B cell (primary cell): Measurements from ENCODE around the gene BRWD1. TPM values are rescaled to one million over a fixed set of nuclear protein-coding genes. Genes with fewer than 3 reads are reported as not detected.

Source experiments
- ATAC-seq: fragments of 200-7000 bp; cut with Tn5 transposase; one replicate; pipeline ENCODE4 v1.10.0; 2021; ENCODE audit warnings: low read depth, mild to moderate bottlenecking, moderate number of reproducible peaks, moderate library complexity
- CTCF ChIA-PET: fragments of 350-600 bp; sonication (Branson Sonifier 250); formaldehyde crosslinking; loops from one replicate; lab custom pipeline; 2021; ENCODE audit warnings: antibody characterized with exemption, inconsistent platforms; lab: Charles Lee
- POLR2A ChIA-PET: fragments of 350-600 bp; sonication (Branson Sonifier 250); formaldehyde crosslinking; loops from one replicate; lab custom pipeline; 2021; ENCODE audit warnings: antibody characterized with exemption; lab: Charles Lee
- DNase-seq: peaks from one replicate; pipeline ENCODE4 v3.0.0; 2013
- H2AFZ ChIP-seq: 2 replicates; pipeline ENCODE4 v1.6.1; 2012; ENCODE audit warnings: mild to moderate bottlenecking, low read depth, low read length; ENCODE audit not compliant: insufficient read depth, poor library complexity, severe bottlenecking
- H3K27ac ChIP-seq, 2 donors: 1 replicate in 1 of 2; 2 replicates in 1 of 2; pipeline ENCODE4 v1.5.1; 2012 to 2013; ENCODE audit warnings: low read length in 2 of 2, mild to moderate bottlenecking in 2 of 2, moderate library complexity in 1 of 2
- H3K27me3 ChIP-seq, 4 experiments: fragments of 200-600 bp in 1 of 4; sonication (generic) in 1 of 4; replicated peaks in 1 of 4; 1 replicate in 2 of 4; 2 replicates in 2 of 4; pipeline versions ENCODE4 v1.6.1 to v1.7.0; 2013 to 2016; ENCODE audit warnings: low read length in 3 of 4, mild to moderate bottlenecking in 2 of 4, mixed read lengths in 1 of 4, moderate library complexity in 1 of 4; ENCODE audit not compliant: insufficient read depth in 4 of 4, control insufficient read depth in 3 of 4; ENCODE audit errors: control extremely low read depth in 1 of 4
- H3K36me3 ChIP-seq, 2 experiments: replicated peaks in 1 of 2; 1 replicate in 1 of 2; 2 replicates in 1 of 2; pipeline versions ENCODE4 v1.6.1 to v1.7.1; 2013; ENCODE audit warnings: low read length in 1 of 2; ENCODE audit not compliant: insufficient read depth in 2 of 2, control insufficient read depth in 1 of 2; ENCODE audit errors: control extremely low read depth in 1 of 2, extremely low read depth in 1 of 2
- H3K4me1 ChIP-seq, 2 donors: fragments of 200-600 bp in 1 of 2; sonication (generic) in 1 of 2; 1 replicate in 1 of 2; 2 replicates in 1 of 2; pipeline versions ENCODE4 v1.5.1 to v1.6.1; 2013 to 2017; ENCODE audit warnings: low read length in 2 of 2; ENCODE audit not compliant: control insufficient read depth in 2 of 2, insufficient read depth in 2 of 2
- H3K4me2 ChIP-seq: replicated peaks from 2 replicates; pipeline ENCODE3; 2012; ENCODE audit warnings: mild to moderate bottlenecking, low read depth, low read length; ENCODE audit not compliant: poor library complexity, severe bottlenecking
- H3K4me3 ChIP-seq, 5 experiments: fragments of 200-600 bp in 1 of 5; sonication (generic) in 1 of 5; 1 replicate in 3 of 5; 2 replicates in 2 of 5; pipeline versions ENCODE4 v1.5.1 to v1.7.0; 2011 to 2016; ENCODE audit warnings: low read length in 4 of 5, mild to moderate bottlenecking in 4 of 5, low read depth in 2 of 5, control low read depth in 1 of 5, moderate library complexity in 1 of 5; ENCODE audit not compliant: insufficient read depth in 1 of 5; ENCODE audit errors: control extremely low read depth in 1 of 5, extremely low read depth in 1 of 5
- H3K79me2 ChIP-seq: fragments of 200-600 bp; sonication (generic); one replicate; pipeline ENCODE4 v1.6.0; 2016; ENCODE audit warnings: low read length; ENCODE audit not compliant: control insufficient read depth, insufficient read depth
- H3K9ac ChIP-seq: fragments of 200-600 bp; sonication (generic); 2 replicates; pipeline ENCODE4 v1.6.1; 2017; ENCODE audit warnings: mild to moderate bottlenecking, low read length, moderate library complexity
- H3K9me3 ChIP-seq, 3 donors: one replicate each; pipeline versions ENCODE4 v1.6.1 to v1.7.1; 2013; ENCODE audit warnings: low read length in 2 of 3; ENCODE audit not compliant: control insufficient read depth in 2 of 3, insufficient read depth in 1 of 3; ENCODE audit errors: control extremely low read depth in 1 of 3
- H4K20me1 ChIP-seq: 2 replicates; pipeline ENCODE4 v1.6.0; 2012; ENCODE audit warnings: mild to moderate bottlenecking, low read length; ENCODE audit not compliant: insufficient read depth, control insufficient read depth, poor library complexity, severe bottlenecking
- H3K27ac Mint-ChIP-seq: one replicate; pipeline ENCODE4 v1.8.0; 2021; ENCODE audit warnings: mixed read lengths
- H3K27me3 Mint-ChIP-seq: one replicate; pipeline ENCODE4 v1.8.0; 2021; ENCODE audit warnings: mixed read lengths
- H3K4me1 Mint-ChIP-seq: one replicate; pipeline ENCODE4 v1.8.0; 2021; ENCODE audit warnings: mixed read lengths
- H3K4me3 Mint-ChIP-seq: one replicate; pipeline ENCODE4 v1.8.0; 2021; ENCODE audit warnings: mixed read lengths
- H3K9me3 Mint-ChIP-seq: one replicate; pipeline ENCODE4 v1.8.0; 2022; ENCODE audit warnings: mixed read lengths; ENCODE audit not compliant: insufficient read depth
- CTCF ChIP-seq: fragments of 200-600 bp; IDR thresholded peaks from one replicate; pipeline ENCODE4 v1.8.0; 2022; ENCODE audit warnings: antibody characterized with exemption, mild to moderate bottlenecking
- EZH2 ChIP-seq: IDR thresholded peaks from 2 replicates; pipeline ENCODE4 v1.6.1; 2012; ENCODE audit warnings: borderline replicate concordance, low read depth, mild to moderate bottlenecking, moderate library complexity, low read length; ENCODE audit not compliant: insufficient read depth, poor library complexity, severe bottlenecking
- WGBS: methylation state at CpG from one replicate; pipeline ENCODE4 v1.1.5; 2013; ENCODE audit warnings: missing lambda C conversion rate; ENCODE audit not compliant: insufficient coverage; 5-methylcytosine and 5-hydroxymethylcytosine counted together
- intact Hi-C: fragments of 100-400 bp; cut with micrococcal nuclease; formaldehyde crosslinking; loops from one replicate; pipeline ENCODE4 v1.10.0; 2022
- polyA plus RNA-seq: library from polyadenylated mRNA; depleted of rRNA; stranded (reverse); fragments of >200 nt; gene quantifications from 2 replicates; pipeline ENCODE4 v1.2.3, GENCODE V29; 2012
- total RNA-seq, 2 donors: library from RNA; stranded (reverse); fragments of 120-200 nt in 1 of 2; gene quantifications; 1 replicate in 1 of 2; 2 replicates in 1 of 2; pipeline versions ENCODE4 v1.2.3 to v1.2.4, GENCODE V29; 2013 to 2022

Gene BRWD1
- total and polyA plus RNA-seq, 2 donors (not counting 1 experiment from before 2014, with no cell fraction given): 9.4 to 93.9 TPM

GRCh38 chr21:39150316-39150715, 163.1 kb downstream of the BRWD1 start:
- Histone ChIP-seq H3K27me3 (peaks cover 0 to 3% (median 0%) of the 10 kb centered on the region in 4 experiments), H3K9ac (no peak overlapping the region), H3K27ac (no peak overlapping the region), H2AFZ (no peak overlapping the region), H3K4me3 (no peak overlapping the region), H3K9me3 (no peaks in the 10 kb centered on the region), H3K36me3 (no peaks in the 10 kb centered on the region), H3K4me1 (no peaks in the 10 kb centered on the region), H3K79me2 (no peaks in the 10 kb centered on the region), H3K4me2 (no peak overlapping the region), H4K20me1 (no peaks in the 10 kb centered on the region)
- DNase-seq (no peak), ATAC-seq (no peak)
- WGBS: 96% methylated on average over 6 of the region's 6 CpGs
- ChIA-PET POLR2A (no interaction called here), CTCF (interaction anchor here (1.8 kb wide), 1 partner anchor 12 kb away, joined by 6 read pairs; no protein-coding TSS in a partner anchor)
- peaks cover 2% of the 10 kb centered on the region for H3K9me3 Mint-ChIP-seq
- no peak overlapping the region for H3K27ac Mint-ChIP-seq
- peaks cover 8% of the 10 kb centered on the region for H3K27me3 Mint-ChIP-seq
- TF ChIP-seq EZH2 (no peak), CTCF (no peak)
- intact Hi-C loops: no loop called here
- no peak overlapping the region for H3K4me3 Mint-ChIP-seq
- H3K4me1 Mint-ChIP-seq: no peaks in the 10 kb centered on the region

- no peaks in the 10 kb centered on the region for H3K9me3 ChIP-seq
- Mint-ChIP-seq H3K9me3 (peaks cover 2% of the 10 kb centered on the region), H3K27me3 (peaks cover 8% of the 10 kb centered on the region), H3K27ac (no peak overlapping the region), H3K4me3 (no peak overlapping the region), H3K4me1 (no peaks in the 10 kb centered on the region)
- ATAC-seq (no peak), DNase-seq (no peak)
- no peak overlapping the region for H3K4me3 ChIP-seq
- H3K27ac ChIP-seq: no peak overlapping the region
- no peak overlapping the region for H3K4me2 ChIP-seq
- no peaks in the 10 kb centered on the region for H3K4me1 ChIP-seq
- no peaks in the 10 kb centered on the region for H3K36me3 ChIP-seq
- ChIA-PET CTCF (interaction anchor here (1.8 kb wide), 1 partner anchor 12 kb away, joined by 6 read pairs; no protein-coding TSS in a partner anchor), POLR2A (no interaction called here)
- intact Hi-C loops: no loop called here
- H4K20me1 ChIP-seq: no peaks in the 10 kb centered on the region
- TF ChIP-seq EZH2 (no peak), CTCF (no peak)
- H2AFZ ChIP-seq: no peak overlapping the region
- H3K27me3 ChIP-seq: peaks cover 0 to 3% (median 0%) of the 10 kb centered on the region in 4 experiments
- H3K9ac ChIP-seq: no peak overlapping the region
- H3K79me2 ChIP-seq: no peaks in the 10 kb centered on the region
Observed at GRCh38 chr21:39149882-39150281, 163.6 kb downstream of the BRWD1 start.
